CD4-positive, alpha-beta T cell treated with Interleukin-17A for 4 hours (primary cell): ENCODE results near the gene RAB31.
"Not testable (repeated sequence)": the region's sequence is repeated elsewhere in the genome, so short reads cannot be mapped to it uniquely, and the experiment has no call there.

Experiments
- DNase-seq: peaks from one replicate; pipeline ENCODE4 v3.0.0-alpha.2; 2020; ENCODE audit warnings: mixed read lengths

Gene RAB31

GRCh38 chr18:9869715-9870430 is 161.8 kb downstream of the RAB31 start:
- DNase-seq: no peak

- no peak for DNase-seq
Observed at GRCh38 chr18:9870431-9871008, 162.4 kb downstream of the RAB31 start.

GRCh38 chr18:9871244-9871746 is 163.2 kb downstream of the RAB31 start:
- no peak for DNase-seq

- no peak for DNase-seq
Observed at GRCh38 chr18:9872823-9873222, 164.7 kb downstream of the RAB31 start.

- DNase-seq: no peak
Observed at GRCh38 chr18:9874728-9875127, 166.6 kb downstream of the RAB31 start.

- DNase-seq: no peak
Observed at GRCh38 chr18:9876212-9876866, 168.2 kb downstream of the RAB31 start.

GRCh38 chr18:9876867-9877654 is 169.0 kb downstream of the RAB31 start:
- DNase-seq: no peak

GRCh38 chr18:9877655-9878014 is 169.5 kb downstream of the RAB31 start:
- no peak for DNase-seq

- DNase-seq: no peak
Observed at GRCh38 chr18:9878095-9878494, 170.0 kb downstream of the RAB31 start.

GRCh38 chr18:9878783-9879242 is 170.7 kb downstream of the RAB31 start:
- DNase-seq: no peak

- DNase-seq: no peak
Observed at GRCh38 chr18:9884090-9884489, 176.0 kb downstream of the RAB31 start.

GRCh38 chr18:9884532-9885140 is 176.5 kb downstream of the RAB31 start:
- DNase-seq: no peak

GRCh38 chr18:9885170-9886004 is 177.3 kb downstream of the RAB31 start, which contains the start of gene TXNDC2:
TXNDC2 (plus strand) TSS chr18:9885973; CDS start chr18:9886681, 708 bp downstream.
- DNase-seq: no peak

GRCh38 chr18:9886005-9886348 is 177.9 kb downstream of the RAB31 start:
- DNase-seq: no peak

GRCh38 chr18:9887992-9888391 is 179.9 kb downstream of the RAB31 start:
- no peak for DNase-seq

GRCh38 chr18:9890196-9890595 is 182.1 kb downstream of the RAB31 start:
- no peak for DNase-seq

GRCh38 chr18:9890957-9891356 is 182.9 kb downstream of the RAB31 start:
- no peak for DNase-seq

- DNase-seq: not testable (repeated sequence)
Observed at GRCh38 chr18:9891515-9891914, 183.4 kb downstream of the RAB31 start.

GRCh38 chr18:9894454-9895068 is 186.5 kb downstream of the RAB31 start:
- no peak for DNase-seq

- DNase-seq: no peak
Observed at GRCh38 chr18:9897129-9897528, 189.0 kb downstream of the RAB31 start.

GRCh38 chr18:9897787-9898291 is 189.7 kb downstream of the RAB31 start:
- DNase-seq: not testable (repeated sequence)
